ENCODE results near the gene SMURF2.
"Not testable (repeated sequence)": the region's sequence is repeated elsewhere in the genome, so short reads cannot be mapped to it uniquely, and the experiment has no call there.

Gene SMURF2

DNA sequence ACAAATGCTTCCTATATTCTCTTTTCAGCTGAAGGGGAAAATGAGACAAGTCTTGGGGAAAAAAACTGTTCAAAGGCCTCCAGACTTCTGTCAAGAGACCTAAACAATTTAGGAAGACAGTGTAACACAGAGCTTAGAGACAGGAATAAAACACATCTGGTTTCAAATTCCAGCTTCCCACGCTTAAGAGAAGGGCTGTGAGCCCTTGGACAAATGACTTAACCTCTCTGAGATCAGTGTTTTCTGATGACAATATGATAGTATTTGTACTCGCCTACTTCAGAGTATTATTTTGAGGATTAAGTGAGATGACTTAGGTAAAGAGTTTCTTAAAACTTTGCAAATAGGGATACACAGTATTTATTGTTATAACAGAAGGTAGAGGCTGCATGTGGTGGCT lies 29.5 kb downstream of the SMURF2 start:
- no peak for DNase-seq (ENCODE audit: low read depth in 3 of 3)

DNA sequence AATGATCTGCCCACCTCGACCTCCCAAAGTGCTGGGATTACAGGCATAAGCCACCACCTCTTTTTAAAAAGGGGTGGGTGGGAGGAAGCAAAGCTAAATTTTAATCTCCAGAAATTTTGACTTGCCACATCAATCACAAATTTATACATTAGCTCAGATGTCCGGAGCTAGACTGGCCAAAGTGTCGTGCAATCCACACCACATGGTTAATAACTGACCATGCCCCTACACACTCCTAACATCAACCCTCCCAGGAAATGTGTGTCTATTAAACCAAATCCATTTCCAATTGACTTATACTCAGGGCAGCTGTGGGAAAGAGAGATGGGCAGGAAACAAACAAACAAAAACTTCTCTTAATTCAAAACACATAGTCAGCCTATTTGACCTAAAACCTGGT lies 29.9 kb downstream of the SMURF2 start:
- DNase-seq (ENCODE audit: low read depth in 3 of 3): no peak

DNA sequence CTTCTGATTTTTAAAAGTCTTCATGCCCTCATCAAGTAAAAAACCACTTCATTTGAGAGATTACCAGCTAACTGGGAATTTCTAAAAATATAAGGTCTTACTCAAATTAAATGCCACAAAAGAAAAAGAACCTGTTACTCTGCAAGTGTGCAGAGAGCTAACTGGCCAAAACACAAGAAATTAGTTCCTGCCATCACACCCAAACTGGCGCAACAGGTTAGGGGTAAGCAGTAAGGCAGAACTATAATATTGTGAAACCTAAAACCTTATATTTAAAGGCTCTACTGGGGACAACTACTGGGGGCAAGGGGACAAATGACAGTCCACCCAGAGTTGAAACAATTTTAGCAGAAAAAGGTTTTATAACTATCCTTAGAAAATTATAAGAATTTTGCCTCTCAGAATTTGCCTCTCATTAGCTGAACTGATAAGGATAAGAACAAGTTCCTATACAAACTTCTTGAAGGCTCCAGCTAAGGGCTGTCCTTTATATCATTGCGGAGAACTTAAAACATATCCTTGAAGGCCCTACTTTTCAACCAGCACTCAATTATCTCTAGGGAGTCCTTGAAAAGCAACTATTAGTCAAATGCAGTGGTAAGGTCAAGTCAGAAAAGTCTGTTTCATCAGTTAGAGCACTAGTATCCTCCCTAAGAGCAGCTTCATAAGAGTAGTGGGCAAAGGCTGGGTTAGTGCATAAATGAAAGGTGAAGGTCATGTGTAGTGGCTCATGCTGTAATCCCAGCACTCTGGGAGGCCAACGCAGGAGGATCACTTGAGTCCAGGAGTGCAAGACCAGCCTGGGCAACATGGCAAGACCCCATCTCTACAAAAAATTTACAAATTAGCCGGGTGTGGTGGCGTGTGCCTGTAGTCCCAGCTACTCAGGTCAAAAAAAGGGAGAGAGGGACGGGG lies 31.5 kb downstream of the SMURF2 start:
- no peak for DNase-seq (ENCODE audit: low read depth in 3 of 3)

DNA sequence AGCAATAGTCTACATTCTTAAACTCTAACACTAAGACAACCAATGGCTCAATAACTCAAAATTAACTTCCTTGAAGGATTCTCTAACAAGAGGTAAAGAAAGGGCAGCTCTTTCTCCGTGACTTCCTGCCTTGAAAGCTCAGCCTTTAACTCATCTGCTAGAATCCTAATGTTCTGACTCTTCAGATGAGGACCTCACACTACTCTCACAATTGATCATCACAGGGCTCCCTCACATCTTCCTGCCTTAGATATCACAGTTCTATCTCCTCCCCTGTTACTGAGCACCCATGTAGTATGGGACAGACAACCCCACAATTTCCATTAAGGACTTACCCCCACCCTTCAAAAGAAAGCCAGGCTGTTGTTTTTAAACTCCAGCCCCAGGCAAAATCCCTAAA lies 33.5 kb downstream of the SMURF2 start:
- DNase-seq (ENCODE audit: low read depth in 3 of 3): no peak

DNA sequence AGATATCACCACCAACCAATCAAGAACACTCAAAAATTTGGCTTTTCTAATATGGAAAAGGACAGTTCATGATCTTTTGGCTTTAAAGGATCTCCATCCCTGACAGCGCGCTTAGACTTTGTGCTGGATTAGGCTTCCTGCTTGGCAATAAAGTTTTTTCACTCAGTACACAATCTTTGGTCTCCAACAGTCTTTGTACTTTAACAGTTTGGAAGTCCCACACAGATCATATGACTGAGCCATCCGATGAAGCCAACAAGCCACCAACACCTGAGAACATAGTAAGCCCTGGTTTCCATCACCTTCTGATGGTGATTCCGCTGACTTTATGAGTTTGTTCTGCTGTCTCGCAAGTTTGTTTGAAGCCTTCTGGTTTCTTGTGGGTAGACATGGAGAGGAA lies 34.3 kb downstream of the SMURF2 start:
- DNase-seq (ENCODE audit: low read depth in 3 of 3): no peak

DNA sequence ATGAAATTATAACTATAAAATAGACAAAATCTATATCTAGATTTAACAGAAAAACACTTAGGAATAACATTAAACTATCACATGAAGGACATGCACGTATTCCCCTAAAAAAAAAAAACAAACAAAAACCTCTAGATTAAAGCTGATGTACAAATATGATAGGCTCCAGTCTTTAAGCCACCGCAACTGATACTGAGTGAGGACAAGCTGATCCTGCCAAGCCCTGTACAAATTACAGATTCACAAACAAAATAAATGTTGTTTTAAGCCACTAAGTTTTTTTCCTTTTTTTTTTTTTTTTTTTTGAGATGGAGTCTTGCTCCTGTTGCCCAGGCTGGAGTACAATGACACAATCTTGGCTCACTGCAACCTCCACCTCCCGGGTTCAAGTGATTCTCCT lies 35.3 kb downstream of the SMURF2 start:
- no peak for DNase-seq (ENCODE audit: low read depth in 3 of 3)

DNA sequence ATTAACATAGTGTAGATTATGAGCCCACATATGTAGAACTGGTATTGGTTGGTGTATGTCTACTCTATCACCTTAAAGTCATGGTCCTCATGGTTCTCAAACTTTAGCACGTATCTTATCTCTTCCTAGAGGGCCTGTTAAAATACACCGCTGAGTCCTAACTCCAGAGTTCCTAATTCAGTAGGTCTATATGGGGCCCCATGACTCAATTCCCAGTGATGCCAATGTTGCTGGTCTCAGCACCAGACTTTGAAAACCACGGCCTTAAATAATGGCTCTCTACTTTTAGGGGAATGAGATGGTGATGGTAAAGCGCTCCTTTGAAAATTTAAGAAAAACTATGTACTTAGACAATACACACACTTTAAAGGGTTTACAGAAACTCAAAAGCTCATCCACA lies 36.6 kb downstream of the SMURF2 start:
- no peak for DNase-seq (ENCODE audit: low read depth in 3 of 3)

DNA sequence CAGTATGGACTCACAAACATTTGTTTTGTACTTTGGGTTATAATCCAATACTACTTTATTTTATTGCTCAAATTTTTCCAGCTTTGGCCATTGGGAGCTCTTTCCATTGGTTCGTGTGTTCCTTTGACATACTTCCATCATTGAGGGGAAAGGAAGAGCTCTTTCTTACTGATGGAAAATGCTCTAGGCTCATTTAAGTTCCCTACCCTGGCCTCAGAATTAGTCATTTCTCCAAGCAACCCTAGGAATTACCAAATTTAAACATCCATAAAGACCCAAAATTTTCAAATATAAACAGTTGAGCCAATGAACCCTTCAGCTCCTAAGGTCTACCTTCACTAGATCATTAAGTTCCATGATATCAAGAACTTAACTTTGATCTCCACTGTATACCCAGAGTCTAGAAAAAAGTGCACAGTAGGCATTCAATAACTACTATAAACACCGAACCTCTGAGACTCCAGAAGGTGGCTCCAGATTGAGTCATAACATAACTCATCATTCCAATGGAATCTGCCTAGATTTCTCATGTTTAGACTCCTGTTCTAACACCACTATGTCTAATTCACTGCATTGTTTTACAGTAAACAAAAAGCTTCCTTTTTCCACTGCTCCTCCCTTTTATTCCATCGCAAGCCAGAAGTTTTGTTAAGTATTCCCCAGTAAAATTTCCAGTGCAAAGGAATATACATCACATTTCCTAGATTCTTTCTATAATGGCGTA lies 39.0 kb downstream of the SMURF2 start:
- DNase-seq (ENCODE audit: low read depth in 3 of 3): no peak

DNA sequence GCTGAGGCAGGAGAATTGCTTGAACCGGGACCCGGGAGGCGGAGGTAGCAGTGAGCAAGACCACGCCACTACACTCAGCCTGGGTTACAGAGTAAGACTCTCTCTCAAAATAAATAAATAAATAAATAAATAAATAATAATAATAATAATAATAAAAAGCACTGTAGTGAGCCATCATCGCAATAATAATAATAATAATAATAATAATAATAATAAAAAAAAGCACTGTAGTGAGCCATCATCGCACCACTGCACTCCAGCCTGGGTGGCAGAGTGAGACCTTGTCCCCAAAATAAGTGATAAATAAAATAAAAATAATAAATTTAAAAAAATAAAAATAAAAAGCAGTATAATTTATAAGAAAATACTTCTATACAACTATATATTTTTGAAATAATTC lies 40.3 kb downstream of the SMURF2 start:
- no peak for DNase-seq (ENCODE audit: low read depth in 3 of 3)

DNA sequence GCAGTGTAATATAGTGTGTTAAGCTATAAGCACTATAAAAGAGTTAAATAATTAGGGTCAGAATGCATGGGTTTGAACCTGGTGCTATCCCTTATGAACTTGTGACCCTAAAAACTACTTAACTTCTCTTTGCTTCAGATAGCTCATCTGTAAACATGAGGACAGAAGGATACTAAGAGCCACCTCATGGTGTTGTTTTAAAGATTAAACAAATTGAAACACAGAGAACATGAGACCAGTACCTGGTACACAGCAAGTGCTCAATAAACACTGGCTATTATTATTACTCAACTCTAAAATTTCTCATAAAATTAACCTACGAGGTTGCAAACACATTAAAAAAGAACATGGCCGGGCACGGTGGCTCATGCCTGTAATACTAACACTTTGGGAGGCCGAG lies 43.3 kb downstream of the SMURF2 start:
- DNase-seq (ENCODE audit: low read depth in 3 of 3): no peak

DNA sequence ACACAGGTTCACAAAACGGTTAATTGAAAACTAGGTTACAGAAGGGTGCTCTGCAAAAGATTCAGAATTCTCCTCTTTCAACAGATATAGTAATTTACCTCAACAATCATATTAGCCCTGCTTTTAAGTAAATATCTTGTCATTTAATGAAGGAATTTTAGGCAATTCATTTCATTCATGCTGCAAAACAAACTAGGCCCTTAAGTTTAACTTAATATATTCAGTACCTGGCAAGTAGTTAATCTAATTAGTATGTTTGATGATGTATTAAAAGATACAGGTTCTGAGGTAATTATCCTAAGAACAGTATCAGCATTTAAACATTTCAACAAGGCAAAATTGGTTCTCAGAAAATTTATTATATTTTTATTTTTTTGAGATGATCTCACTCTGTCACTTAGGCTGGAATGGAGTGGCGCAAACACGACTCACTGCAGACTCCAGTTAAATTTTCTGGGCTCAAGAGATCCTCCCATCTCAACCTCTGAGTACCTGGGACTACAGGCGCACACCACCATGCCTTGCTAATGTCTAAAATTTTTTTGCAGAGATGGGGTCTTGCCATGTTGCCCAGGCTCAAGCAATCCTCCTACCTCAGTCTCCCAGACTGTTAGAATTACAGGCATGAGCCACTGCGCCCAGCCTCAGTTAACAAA lies 44.9 kb downstream of the SMURF2 start:
- no peak for DNase-seq (ENCODE audit: low read depth in 3 of 3)

DNA sequence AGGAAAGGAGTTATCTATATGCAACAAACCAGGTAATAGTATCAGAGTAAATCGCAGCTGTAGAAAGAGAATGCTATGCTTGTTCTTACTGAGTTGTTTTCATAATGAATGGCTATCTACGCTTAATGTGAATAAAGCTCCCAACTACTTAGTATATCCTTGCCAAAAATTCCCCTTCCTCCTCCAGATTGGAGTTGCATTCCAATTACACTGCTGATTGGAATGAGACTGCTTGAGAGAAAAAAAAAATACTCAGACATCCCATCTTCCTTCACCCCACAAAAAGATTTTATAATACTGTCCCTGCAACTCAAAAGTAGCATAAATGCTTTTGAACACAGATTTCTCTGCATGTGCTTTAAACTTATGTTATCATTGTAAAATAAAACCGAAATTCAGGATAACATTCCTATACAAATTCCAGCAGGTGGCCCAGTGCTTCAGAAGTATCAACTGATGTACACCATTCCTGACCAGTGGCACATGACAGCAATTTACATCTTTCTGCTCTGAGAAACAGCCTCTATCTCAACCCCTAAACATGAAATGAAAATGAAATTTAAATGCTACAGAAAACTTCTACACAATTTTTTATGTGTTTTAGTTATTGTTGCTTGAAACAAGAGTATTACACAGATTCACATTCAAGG lies 47.0 kb downstream of the SMURF2 start:
- no peak for DNase-seq (ENCODE audit: low read depth in 3 of 3)

DNA sequence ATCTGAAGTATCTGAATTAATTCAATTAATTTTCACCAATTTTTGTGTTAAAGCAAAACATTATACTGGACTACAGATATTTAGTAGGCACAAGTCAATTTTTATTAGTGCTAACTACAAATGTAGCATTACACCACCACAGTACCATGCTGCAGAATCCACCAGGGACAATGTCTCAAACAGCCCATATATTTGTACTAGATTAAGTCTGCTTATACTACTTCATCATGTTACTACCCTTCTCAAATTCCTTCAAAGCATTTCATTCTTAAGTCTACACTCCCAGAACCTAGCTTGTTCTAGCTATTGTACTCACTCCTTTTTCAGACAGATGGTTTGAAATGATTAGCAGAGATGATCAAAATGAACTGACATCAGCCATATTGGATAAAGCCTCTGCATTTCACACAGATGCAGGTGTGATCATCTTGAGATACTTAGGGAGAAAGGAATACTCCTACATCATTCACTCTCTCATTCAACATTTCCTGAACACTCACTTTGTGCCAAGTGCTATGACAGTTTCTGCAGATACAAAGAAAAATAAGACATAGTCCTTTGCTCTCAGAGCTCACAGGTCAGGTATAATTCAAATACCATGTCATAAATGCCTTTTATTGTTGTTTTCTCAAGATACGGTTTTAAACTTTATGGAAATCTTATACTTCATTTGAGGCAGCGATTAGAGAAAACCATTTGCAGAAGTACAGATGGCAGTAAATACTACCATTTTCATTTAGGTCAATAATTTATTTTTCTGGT lies 47.7 kb downstream of the SMURF2 start:
- DNase-seq (ENCODE audit: low read depth in 3 of 3): no peak

DNA sequence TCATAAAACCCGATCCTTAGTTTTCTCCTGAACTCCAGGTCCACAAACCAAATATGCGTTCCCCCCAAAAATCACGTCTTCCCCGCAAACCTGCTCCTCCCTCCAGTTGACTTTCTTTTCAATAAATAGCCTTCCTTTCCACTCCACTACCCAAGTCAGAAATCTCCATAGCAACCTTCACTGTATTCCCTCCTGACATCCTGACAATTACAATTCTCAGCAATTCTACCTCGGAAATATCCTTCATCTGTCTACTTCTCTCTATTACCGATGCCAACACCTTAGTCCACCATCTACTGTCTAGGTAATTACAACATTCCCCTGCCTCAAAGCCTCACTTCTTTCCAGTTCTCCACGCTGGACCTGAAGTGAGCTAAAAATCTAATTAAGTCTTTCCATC lies 50.7 kb downstream of the SMURF2 start:
- DNase-seq (ENCODE audit: low read depth in 3 of 3): no peak

DNA sequence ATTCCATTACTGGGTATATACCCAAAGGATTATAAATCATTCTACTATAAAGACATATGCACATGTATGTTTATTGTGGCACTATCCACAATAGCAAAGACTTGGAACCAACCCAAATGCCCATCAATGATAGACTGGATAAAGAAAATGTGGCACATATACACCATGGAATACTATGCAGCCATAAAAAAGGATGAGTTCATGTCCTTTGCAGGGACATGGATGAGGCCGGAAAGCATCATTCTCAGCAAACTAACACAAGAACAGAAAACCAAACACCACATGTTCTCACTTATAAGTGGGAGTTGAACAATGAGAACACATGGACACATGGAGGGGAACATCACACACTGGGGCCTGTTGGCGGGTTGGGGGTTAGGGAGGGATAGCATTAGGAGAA lies 51.9 kb downstream of the SMURF2 start:
- DNase-seq (ENCODE audit: low read depth in 3 of 3): not testable (repeated sequence)

DNA sequence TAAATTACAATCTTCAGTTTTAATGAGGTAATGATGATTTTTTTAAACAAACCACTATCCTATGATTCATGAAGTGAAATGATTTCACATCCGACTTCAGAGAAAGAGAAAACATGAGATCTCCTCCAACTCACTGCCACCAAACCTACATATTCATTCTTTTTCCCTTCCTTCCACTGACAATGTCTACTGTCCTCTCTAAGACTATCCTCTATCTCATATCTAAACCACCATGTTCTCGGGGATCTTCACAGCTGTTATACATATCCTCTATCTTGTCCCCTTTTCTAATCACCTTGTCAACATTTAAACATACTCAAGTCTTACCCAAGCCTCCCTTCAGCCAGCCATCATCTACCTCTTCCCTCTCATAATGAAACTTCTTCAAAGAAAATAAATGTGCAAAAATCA lies 53.5 kb downstream of the SMURF2 start:
- no peak for DNase-seq (ENCODE audit: low read depth in 3 of 3)

DNA sequence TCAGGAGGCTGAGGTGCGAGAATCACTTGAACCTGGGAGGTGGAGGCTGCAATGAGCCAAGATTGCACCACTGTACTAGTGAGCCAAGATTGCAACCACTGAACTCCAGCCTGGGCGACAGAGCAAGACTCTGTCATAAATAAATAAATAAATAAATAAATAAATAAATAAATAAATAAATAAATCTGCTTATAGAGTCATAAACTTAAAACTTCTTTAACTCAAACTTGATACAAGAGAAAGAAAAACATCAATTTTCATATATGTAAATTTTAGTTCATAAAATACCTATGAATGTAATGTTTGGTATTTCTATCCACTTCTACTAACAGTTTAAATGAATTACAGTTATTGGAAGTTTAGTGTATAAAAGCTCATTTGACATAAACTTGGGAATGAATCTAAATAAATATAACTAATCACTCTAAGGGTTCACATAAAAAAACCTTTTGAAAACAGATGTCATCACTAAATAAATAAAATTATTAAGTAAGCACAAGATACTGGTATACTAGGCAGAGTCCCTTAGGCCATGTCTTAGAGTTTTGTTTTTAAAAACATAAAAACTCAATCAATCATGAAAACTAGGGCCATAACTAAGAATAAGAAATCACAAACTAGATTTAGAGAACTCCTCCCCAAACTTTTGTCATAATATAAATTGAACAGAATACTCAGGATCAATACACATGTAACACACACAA lies 54.1 kb downstream of the SMURF2 start:
- DNase-seq (ENCODE audit: low read depth in 3 of 3): no peak

DNA sequence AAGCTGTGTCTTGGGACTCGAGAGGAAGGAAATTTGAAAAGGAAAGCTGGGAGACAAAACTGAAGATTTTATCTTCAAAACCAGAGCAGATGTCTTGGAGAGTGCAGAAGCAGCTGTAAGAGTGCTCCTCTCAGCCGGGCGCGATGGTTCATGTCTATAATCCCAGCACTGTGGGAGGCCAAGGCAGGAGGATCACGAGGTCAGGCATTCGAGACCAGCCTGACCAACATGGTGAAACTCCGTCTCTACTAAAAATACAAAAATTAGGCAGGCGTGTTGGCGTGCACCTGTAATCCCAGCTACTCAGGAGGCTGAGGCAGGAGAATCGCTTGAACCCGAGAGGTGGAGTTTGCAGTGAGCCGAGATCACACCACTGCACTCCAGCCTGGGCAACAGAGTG lies 57.6 kb downstream of the SMURF2 start:
- not testable (repeated sequence) for DNase-seq (ENCODE audit: low read depth in 3 of 3)

DNA sequence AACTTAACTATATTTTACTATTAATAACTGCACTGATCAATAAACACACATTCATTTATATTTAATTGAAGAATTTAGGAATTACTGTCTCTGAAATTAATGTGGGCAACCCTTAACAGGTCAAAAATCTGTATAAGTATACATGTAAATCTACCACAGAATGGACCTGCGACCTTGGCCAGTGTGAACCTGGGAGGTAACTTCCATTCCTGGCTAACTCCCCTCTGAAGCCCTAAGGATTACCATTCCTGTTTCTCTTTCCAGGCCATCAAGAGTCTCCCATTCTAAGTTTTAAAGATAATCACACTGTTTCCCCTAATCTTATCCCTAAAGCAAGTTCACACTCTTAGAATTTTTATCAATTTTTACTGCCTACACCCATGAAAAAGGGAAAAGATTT lies 58.1 kb downstream of the SMURF2 start:
- DNase-seq (ENCODE audit: low read depth in 3 of 3): no peak

DNA sequence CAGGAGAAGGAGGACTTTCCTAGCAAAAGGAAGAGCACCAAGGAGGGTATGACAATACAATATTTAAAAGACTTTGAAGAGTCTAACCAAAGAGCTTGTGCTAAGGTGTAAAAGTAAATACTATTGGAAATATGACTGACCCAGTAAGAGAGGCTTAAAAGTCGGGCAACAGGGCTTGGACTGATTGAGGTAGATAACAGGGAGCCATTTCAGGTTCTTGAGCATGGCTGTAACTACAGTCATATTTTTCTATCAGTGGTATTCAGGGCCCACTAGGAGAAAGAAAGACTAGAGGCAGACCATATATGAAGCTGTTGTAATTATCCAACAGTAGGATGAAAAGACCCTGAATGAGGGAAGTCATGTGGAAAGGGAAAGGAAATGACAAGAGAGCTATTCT lies 62.3 kb downstream of the SMURF2 start:
- no peak for DNase-seq (ENCODE audit: low read depth in 3 of 3)

DNA sequence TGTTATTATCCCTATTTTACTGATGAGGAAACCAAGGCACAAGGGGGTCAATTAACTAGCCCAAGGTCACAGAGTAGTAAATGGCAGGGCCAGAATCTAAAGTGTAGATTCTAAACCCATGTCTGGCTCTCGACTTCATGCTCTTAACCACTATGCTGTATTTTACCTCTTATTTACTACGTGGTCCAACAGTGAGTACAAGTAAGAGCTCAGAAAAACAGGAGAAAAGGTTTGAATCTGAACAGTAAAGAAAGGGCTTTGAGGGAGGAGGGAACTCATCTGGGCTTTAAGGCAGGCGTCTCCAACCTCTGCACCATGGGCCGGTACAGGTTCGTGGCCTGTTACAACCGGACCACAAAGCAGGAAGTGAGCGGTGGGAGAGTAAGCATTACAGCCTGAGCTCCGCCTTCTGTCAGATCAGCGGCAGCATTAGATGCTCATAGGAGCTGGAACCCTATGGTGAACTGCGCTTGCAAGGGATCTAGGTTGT lies 62.9 kb downstream of the SMURF2 start:
- peak; percentile 1 to 21 (median 10) for DNase-seq (ENCODE audit: low read depth in 3 of 3)

Measured in stimulated activated CD4-positive, alpha-beta T cell treated with anti-CD3 and anti-CD28 coated beads, TNF-alpha, amount 100 ng/mL, for 4 hours (primary cell).